ENCODE results near the gene RPL41.

GRCh38 chr12:56158029-56158925 is 41.8 kb downstream of the RPL41 start, which contains the start of gene MYL6:
- TF ChIP-seq EZH2phosphoT487 (IDR thresholded peaks at IDR 0.05), result no peak
- TF ChIP-seq CTCF (IDR thresholded peaks at IDR 0.05), result no peak

All from neural progenitor cell (in vitro differentiated cells).